DOHH2 (cell line): ENCODE data around the gene TAF11.
A peak's percentile ranks its signal among the peaks of the same experiment; 100 is the strongest.
"Not testable (repeated sequence)": the region's sequence is repeated elsewhere in the genome, so short reads cannot be mapped to it uniquely, and the experiment has no call there.

Source experiments
- H3F3A ChIP-seq: fragments of 200-600 bp; sonication (generic), shearing (Covaris generic); 2 replicates; pipeline ENCODE4 v1.6.0; 2016; ENCODE audit warnings: antibody characterized with exemption, mild to moderate bottlenecking; ENCODE audit not compliant: control insufficient read depth, insufficient read depth
- H3K27ac ChIP-seq: fragments of 200-600 bp; sonication (generic); 2 replicates; pipeline ENCODE4 v1.5.1; 2014; ENCODE audit warnings: low read depth, mild to moderate bottlenecking, low read length, moderate library complexity
- H3K27me3 ChIP-seq: fragments of 200-600 bp; sonication (generic); 2 replicates; pipeline ENCODE4 v1.6.1; 2014; ENCODE audit warnings: mild to moderate bottlenecking, low read length, mixed read lengths; ENCODE audit not compliant: control insufficient read depth
- H3K36me3 ChIP-seq: fragments of 200-600 bp; sonication (generic); 2 replicates; pipeline ENCODE4 v1.6.1; 2014; ENCODE audit warnings: mild to moderate bottlenecking, low read length, moderate library complexity, mixed read lengths; ENCODE audit not compliant: control insufficient read depth
- H3K4me1 ChIP-seq: fragments of 200-600 bp; sonication (generic); 2 replicates; pipeline ENCODE4 v1.6.1; 2014; ENCODE audit warnings: mild to moderate bottlenecking, low read length, mixed read lengths; ENCODE audit not compliant: control insufficient read depth
- H3K4me2 ChIP-seq: fragments of 200-600 bp; sonication (generic); 2 replicates; pipeline ENCODE4 v1.6.0; 2014; ENCODE audit warnings: mild to moderate bottlenecking, low read length, moderate library complexity
- H3K4me3 ChIP-seq: fragments of 200-600 bp; sonication (generic); 2 replicates; pipeline ENCODE4 v1.5.1; 2014; ENCODE audit warnings: mild to moderate bottlenecking, low read length, mixed read lengths
- H3K79me2 ChIP-seq: fragments of 200-600 bp; sonication (generic); 2 replicates; pipeline ENCODE4 v1.6.1; 2014; ENCODE audit warnings: mild to moderate bottlenecking, low read length, mixed read lengths; ENCODE audit not compliant: control insufficient read depth
- H3K9me2 ChIP-seq: fragments of 200-600 bp; sonication (generic); replicated peaks from 2 replicates; pipeline ENCODE4 v1.6.1; 2014; ENCODE audit warnings: mild to moderate bottlenecking, low read length, mixed read lengths; ENCODE audit not compliant: control insufficient read depth
- H3K9me3 ChIP-seq: fragments of 200-600 bp; sonication (generic); 2 replicates; pipeline ENCODE4 v1.6.1; 2014; ENCODE audit warnings: antibody characterized with exemption, low read length, mixed read lengths; ENCODE audit not compliant: control insufficient read depth, insufficient read depth
- H4K20me1 ChIP-seq: fragments of 200-600 bp; sonication (generic); 2 replicates; pipeline ENCODE4 v1.6.0; 2014; ENCODE audit warnings: low read depth, mild to moderate bottlenecking, antibody characterized with exemption, low read length, moderate library complexity; ENCODE audit not compliant: control insufficient read depth, insufficient read depth
- CTCF ChIP-seq: fragments of 200-600 bp; sonication (generic); IDR thresholded peaks from one replicate; pipeline ENCODE4 v1.5.1; 2014; ENCODE audit warnings: antibody characterized with exemption, mild to moderate bottlenecking, low read depth, low read length; ENCODE audit not compliant: poor library complexity, severe bottlenecking
- EZH2phosphoT487 ChIP-seq: fragments of 200-600 bp; sonication (generic); IDR thresholded peaks from 2 replicates; pipeline ENCODE4 v1.6.1; 2017; ENCODE audit warnings: borderline replicate concordance, mild to moderate bottlenecking, antibody characterized with exemption, low read length, moderate library complexity, mixed read lengths

The TAF11 gene

DNA sequence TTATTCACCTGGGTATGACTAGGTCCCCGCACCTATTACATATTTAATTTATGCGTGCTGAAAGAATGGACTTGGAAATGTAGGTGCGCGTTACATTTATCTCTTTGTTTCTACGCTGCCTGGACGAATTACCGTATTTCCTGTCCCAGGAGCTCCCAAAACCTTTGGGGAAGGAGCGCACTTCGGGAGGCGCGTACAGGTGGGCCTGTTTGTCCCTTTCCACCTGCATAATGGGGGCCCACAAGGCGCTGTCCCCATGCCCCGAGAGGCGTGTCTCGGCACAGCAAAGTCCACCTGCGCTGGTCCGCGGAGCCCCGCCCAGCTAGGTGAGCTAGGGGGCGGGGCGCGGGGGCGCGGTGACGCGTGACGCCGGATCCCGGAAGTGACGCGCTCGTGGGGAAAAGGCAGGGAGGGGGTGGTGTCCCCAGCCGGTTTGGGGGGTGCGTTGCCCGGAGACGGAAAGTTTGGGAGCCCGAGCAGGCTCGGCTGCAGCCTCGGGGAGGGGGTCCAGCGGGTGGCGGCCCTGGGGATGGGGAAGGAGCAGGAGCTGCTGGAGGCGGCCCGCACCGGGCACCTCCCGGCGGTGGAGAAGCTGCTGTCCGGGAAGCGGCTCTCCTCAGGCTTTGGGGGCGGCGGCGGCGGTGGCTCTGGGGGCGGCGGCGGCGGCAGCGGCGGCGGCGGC, 1.2 kb upstream of the TAF11 start, which contains the start of gene ANKS1A:
Gene ANKS1A (plus strand): TSS at position 382 of the 682 bp plus-strand sequence. CDS start 148 bp downstream, at position 530.
- H3K9me2 ChIP-seq = no peaks in the 10 kb centered on the region
- H3K27ac ChIP-seq = peak within 1 kb of the TSS; percentile 62
- H4K20me1 ChIP-seq = no peaks in the 10 kb centered on the region
- H3K4me1 ChIP-seq = peaks cover 21% of the 10 kb centered on the region
- peak within 1 kb of the TSS; percentile 63 for H3K4me2 ChIP-seq
- 0 out of 2 replicates have a peak, but pooled peaks cover 8% of the 10 kb centered on the region for H3F3A ChIP-seq
- no peak for TF ChIP-seq EZH2phosphoT487
- no peak for TF ChIP-seq CTCF
- H3K79me2 ChIP-seq = peaks cover 57% of the 10 kb centered on the region
- H3K36me3 ChIP-seq = peaks cover 18% of the 10 kb centered on the region
- peak within 1 kb of the TSS; percentile 100 for H3K4me3 ChIP-seq
- no peaks in the 10 kb centered on the region for H3K9me3 ChIP-seq
- H3K27me3 ChIP-seq = no peaks in the 10 kb centered on the region

- Histone ChIP-seq H3K79me2 (peaks cover 62% of the 10 kb centered on the region), H3K9me3 (no peaks in the 10 kb centered on the region), H3K9me2 (no peaks in the 10 kb centered on the region), H4K20me1 (no peaks in the 10 kb centered on the region), H3K4me1 (peaks cover 21% of the 10 kb centered on the region), H3K27ac (peak overlapping the region; percentile 62), H3F3A (0 out of 2 replicates have a peak, but pooled peaks cover 8% of the 10 kb centered on the region), H3K4me2 (peak overlapping the region; percentile 63), H3K27me3 (no peaks in the 10 kb centered on the region), H3K4me3 (peak overlapping the region; percentile 100), H3K36me3 (peaks cover 23% of the 10 kb centered on the region)
- no peak for TF ChIP-seq CTCF
- no peak for TF ChIP-seq EZH2phosphoT487
Measured at GRCh38 chr6:34888514-34888856, 643 bp upstream of the TAF11 start.

DNA sequence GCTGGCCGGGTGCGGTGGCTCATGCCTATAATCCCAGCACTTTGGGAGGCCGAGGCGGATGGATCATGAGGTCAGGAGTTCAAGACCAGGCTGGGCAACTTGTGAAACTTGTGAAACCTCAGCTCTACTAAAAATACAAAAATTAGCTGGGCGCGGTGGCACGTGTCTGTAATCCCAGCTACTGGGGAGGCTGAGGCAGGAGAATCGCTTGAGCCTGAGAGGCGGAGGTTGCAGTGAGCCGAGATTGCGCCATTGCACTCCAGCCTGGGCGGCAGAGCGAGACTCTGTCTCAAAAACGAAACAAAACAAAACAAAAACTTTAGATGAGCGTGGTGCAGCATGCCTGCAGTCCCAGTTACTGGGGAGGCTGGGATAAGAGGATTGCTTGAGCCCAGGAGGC, 2.0 kb downstream of the TAF11 start:
- not testable (repeated sequence) for H3F3A ChIP-seq, H3K4me3 ChIP-seq, H3K27ac ChIP-seq, H3K9me2 ChIP-seq, H3K9me3 ChIP-seq, H4K20me1 ChIP-seq, H3K27me3 ChIP-seq, H3K4me2 ChIP-seq
- peaks cover 62% of the 10 kb centered on the region for H3K79me2 ChIP-seq
- H3K4me1 ChIP-seq = peaks cover 19% of the 10 kb centered on the region
- H3K36me3 ChIP-seq = peaks cover 36% of the 10 kb centered on the region

DNA sequence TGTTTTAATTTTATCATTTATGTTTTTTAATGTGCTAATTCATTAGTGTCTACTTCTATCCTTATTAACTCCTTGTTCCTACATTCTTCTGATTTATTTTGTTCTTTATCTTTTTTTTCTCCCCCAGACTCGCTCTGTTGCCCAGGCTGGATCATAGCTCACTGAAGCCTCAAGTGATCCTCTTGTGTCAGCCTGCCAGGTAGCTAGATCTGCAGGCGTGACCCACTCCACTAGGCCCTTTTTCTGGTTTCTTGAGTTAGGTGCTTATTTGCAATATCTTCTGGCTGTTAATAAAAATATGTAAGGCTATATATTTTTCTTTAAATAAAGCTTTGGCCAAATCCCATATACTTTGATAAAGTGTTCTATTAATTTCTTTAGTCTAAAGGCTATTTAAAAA, 2.8 kb downstream of the TAF11 start:
- Histone ChIP-seq H3K79me2 (peaks cover 56% of the 10 kb centered on the region), H3K4me2 (no peak overlapping the region), H4K20me1 (no peaks in the 10 kb centered on the region), H3K4me3 (no peak overlapping the region), H3K36me3 (peaks cover 44% of the 10 kb centered on the region), H3K27me3 (no peaks in the 10 kb centered on the region), H3K4me1 (peaks cover 10% of the 10 kb centered on the region), H3K27ac (no peak overlapping the region), H3K9me2 (no peaks in the 10 kb centered on the region), H3F3A (0 out of 2 replicates have a peak, but pooled peaks cover 8% of the 10 kb centered on the region), H3K9me3 (no peaks in the 10 kb centered on the region)
- TF ChIP-seq CTCF (no peak), EZH2phosphoT487 (no peak)

DNA sequence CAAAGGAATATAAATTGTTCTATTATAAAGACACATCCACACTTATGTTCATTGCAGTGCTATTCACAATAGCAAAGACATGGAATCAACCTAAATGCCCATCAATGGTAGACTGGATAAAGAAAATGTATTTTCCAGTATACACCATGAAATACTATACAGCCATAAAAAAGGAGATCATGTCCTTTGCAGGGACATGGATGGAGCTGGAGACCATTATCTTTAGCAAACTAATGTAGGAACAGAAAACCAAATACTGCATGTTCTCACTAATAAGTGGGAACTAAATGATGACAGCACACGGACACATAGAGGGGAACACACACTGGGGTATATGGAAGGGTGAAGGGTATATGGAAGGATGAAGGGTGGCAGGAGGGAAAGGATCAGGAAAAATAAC, 3.8 kb downstream of the TAF11 start:
- H3K4me1 ChIP-seq, H3K9me2 ChIP-seq, H4K20me1 ChIP-seq, H3K9me3 ChIP-seq, H3F3A ChIP-seq, H3K4me2 ChIP-seq, H3K27ac ChIP-seq, H3K27me3 ChIP-seq, H3K4me3 ChIP-seq: not testable (repeated sequence)
- peaks cover 50% of the 10 kb centered on the region for H3K36me3 ChIP-seq
- peaks cover 53% of the 10 kb centered on the region for H3K79me2 ChIP-seq
